GM13977 (cell line): ENCODE measurements around the gene TMEM18.

Source experiments
- DNase-seq: peaks from one replicate; pipeline ENCODE4 v3.0.0; 2012; ENCODE audit warnings: low spot score
- CTCF ChIP-seq: IDR thresholded peaks from 2 replicates; pipeline ENCODE4 v1.5.1; 2012; ENCODE audit warnings: mild to moderate bottlenecking, control low read depth; ENCODE audit not compliant: insufficient read depth; ENCODE audit errors: extremely low read depth, missing control alignments
- in situ Hi-C: fragments of 300-500 bp; cut with MboI; formaldehyde crosslinking; loops from one replicate; pipeline ENCODE4 v1.12.0; 2022; ENCODE audit warnings: low sequenced_read_pairs, low pct_unique_long_range_greater_than_20kb, mixed read lengths, inconsistent platforms; ENCODE audit not compliant: unreplicated experiment

The TMEM18 gene

DNA sequence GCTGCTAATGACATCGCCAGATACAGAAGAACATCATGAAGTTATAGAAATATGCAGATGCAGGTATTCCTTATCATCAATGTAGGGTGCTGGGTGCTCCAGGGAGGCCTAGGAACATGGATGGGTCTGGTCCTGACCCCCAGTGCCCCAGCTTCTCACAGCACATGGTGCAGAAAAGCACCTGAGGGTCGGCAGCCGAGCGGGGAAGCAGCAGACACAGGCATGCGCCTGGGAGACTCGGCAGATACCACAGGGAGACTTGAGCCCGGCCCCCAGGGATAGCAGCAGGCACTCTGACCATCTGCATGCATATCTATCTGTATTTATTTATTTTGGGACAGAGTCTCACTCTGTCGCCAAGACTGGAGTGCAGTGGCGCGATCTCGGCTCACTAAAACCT, 43.2 kb downstream of the TMEM18 start:
- in situ Hi-C loops, result no loop called here
- TF ChIP-seq CTCF, result no peak
- no peak for DNase-seq

DNA sequence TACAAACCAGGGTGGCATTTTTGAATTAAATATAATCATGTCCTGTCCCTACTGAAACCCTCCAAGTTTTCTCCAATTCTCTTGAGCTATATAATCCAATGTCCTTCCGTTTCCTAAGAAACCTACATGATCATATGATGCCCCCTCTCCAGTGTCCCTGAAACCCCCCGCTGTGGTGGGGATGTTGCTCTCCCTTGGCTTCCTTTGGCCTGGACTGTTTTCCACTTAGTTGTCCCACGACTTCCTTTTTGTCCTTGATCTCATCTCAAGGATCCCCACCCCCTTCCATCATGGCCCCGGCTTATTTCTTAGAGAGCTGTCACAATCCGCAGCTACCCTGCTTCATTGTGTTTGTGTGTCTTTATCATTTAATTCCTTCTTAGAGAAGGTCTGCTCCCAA, 43.8 kb downstream of the TMEM18 start:
- in situ Hi-C loops, result no loop called here
- TF ChIP-seq CTCF, result no peak
- no peak for DNase-seq

GRCh38 chr2:632471-632870, 44.7 kb downstream of the TMEM18 start:
- no peak for TF ChIP-seq CTCF
- in situ Hi-C loops, result no loop called here
- no peak for DNase-seq

DNA sequence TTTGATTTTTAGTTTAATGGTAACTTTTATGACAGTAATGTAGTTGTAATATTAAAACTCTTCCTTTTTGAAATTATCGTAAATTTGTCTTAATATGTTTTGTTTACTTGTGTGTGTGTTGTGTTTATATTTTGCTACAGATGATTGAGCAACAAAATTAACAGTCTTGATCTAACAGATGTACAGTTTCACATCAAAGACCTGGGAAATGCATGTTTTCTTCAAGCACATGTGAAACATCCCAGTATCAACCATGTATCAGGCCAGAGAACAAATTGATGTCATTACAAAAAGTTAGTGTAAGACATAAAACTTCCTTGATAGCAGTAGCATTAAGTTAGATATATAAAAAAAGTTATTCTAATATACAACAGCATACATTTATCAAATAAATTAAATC, 45.5 kb downstream of the TMEM18 start:
- DNase-seq, result no peak
- no peak for TF ChIP-seq CTCF
- in situ Hi-C loops, result no loop called here

- TF ChIP-seq CTCF, result no peak
- in situ Hi-C loops, result no loop called here
- no peak for DNase-seq
Measured at GRCh38 chr2:630451-631320, 46.5 kb downstream of the TMEM18 start.

DNA sequence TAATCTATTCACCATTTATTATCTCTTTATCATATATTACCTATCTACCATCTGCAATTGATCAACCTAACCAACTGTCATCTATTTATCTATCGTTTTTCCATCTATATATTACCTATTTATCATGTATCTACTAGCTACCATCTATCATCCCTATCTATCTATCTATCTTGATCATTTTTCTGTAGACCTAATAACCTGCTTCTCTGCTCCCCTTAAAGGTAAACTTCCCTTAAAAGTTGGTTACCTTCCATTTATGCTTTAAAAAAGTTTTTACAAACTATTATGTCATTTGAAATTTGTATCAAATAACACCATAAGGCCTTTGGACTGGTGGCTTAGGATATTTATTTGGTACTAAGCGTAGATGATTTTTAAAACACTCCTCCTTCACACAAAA, 47.2 kb downstream of the TMEM18 start:
- in situ Hi-C loops, result no loop called here
- no peak for DNase-seq
- no peak for TF ChIP-seq CTCF
